ENCODE measurements around the gene HOXB3.

The HOXB3 gene

DNA sequence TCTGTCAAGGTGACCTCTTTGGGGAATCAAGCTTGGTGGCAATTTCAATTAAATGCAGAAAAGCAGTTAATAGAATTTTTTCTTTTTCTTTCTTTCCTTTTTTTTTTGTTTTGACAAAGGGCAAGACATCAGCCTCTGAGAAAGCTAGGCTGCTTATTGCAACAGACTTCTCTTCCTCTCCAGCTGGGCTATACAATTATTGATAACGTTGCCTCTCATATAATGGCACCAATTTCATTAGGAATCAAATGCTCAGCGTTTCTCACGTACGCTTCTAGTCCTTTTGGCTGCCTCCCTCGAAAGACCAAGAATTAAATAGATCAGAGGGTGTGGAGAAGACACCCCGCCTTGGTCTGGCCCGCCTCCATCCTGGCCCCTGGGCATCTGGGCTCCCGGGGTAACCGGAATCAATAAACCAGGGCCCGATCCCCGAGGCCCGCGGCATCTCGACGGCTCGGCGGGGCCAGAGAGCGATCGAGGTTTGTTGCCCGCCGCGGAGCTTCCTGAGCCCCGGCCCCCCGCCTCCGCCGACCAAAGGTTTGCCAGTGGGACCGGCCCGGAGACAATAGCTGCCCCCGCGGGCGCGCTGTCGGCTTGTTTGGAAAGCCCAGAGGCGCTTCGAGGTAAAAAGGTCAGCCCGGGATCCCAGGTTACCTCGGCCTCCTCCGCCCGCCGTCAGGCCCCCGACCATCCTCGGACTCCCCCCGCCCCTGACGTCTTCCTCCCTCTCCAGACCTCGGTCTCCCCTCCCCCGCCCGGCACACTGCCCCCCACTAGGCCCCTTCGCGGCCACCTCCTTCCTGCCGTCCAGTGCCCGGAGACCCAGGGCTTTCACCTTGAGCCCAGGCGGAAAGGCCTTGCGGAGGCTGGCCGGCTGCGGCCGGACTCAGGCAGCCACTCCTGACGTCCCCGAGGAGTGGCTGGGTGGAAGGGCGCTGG, 63.2 kb downstream of the HOXB3 start:
- Mint-ChIP-seq H3K4me3 (no peak overlapping the region), H3K4me1 (peaks cover 3% of the 10 kb centered on the region), H3K27ac (no peak overlapping the region), H3K27me3 (peaks cover 100% of the 10 kb centered on the region), H3K36me3 (no peaks in the 10 kb centered on the region), H3K9me3 (no peaks in the 10 kb centered on the region)
- no peak for DNase-seq
- CTCF ChIA-PET, result no interaction called here

DNA sequence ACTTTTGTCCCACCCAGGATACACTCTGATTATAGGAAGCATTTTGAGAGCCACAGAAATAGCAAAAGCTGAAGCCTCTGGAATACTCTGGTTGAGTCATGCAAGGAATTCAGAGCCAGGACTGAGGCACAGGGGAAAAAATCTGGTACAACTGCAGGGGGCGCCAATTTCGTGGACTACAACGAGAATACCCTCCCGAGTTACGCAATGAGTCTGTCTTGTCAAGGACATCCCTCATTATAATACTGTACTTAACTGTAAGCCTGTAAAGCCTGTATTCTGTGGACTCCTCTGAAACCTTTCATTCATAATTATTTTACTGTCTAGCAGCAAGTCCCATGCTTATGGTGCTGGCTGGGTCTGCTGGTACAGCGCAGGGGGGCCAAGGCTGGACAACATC, 67.0 kb downstream of the HOXB3 start:
- peaks cover 95% of the 10 kb centered on the region for H3K27me3 Mint-ChIP-seq
- H3K4me1 Mint-ChIP-seq, result peaks cover 24% of the 10 kb centered on the region
- no peak overlapping the region for H3K4me3 Mint-ChIP-seq

DNA sequence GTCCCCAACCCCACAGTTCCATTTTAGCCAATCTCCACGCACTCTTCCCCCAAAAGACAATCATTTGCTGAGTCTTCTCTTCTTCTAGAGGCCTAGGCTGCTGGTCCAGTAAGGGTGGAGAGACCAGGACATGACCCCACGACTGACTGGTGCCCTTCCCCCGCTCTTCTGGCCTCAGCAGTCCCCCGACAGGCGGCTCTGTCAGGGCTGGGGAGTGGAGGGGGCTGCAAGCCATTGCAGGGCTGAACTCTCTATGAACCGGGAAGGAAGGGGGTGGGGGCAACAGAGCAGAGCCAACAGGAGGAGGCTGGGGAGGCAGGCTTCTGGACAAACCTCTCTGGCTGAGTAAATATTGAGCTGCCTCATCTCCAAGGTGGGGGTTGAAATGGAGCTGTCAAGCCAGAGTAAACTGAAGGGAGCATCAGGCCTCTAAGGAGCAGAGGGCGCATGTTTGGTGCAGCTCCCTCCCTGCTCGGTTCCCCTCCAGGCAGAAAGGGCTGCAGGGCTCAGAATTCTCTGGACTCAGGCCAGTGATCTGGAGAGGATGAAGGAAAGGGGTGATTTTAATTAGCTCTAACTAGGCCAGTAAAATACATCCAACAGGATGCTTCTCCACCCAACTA, 67.9 kb downstream of the HOXB3 start:
- Mint-ChIP-seq H3K4me3 (no peak overlapping the region), H3K4me1 (peaks cover 26% of the 10 kb centered on the region), H3K36me3 (no peaks in the 10 kb centered on the region), H3K9me3 (no peaks in the 10 kb centered on the region), H3K27me3 (peaks cover 95% of the 10 kb centered on the region), H3K27ac (no peak overlapping the region)
- CTCF ChIA-PET, result interaction anchor here (1.1 to 2.6 kb wide), 3 partner anchors 9 to 172 kb away, joined by 3 to 6 read pairs (median 4); no protein-coding TSS in a partner anchor
- no peak for DNase-seq

More for the DNA sequence above, 67.0 kb downstream of the HOXB3 start:
- Mint-ChIP-seq H3K27ac (no peak overlapping the region), H3K9me3 (no peaks in the 10 kb centered on the region), H3K36me3 (no peaks in the 10 kb centered on the region)
- CTCF ChIA-PET, result interaction anchor here (0.7 to 2.6 kb wide), 4 partner anchors 10 to 215 kb away, joined by 3 to 6 read pairs (median 4); no protein-coding TSS in a partner anchor
- no peak for DNase-seq

DNA sequence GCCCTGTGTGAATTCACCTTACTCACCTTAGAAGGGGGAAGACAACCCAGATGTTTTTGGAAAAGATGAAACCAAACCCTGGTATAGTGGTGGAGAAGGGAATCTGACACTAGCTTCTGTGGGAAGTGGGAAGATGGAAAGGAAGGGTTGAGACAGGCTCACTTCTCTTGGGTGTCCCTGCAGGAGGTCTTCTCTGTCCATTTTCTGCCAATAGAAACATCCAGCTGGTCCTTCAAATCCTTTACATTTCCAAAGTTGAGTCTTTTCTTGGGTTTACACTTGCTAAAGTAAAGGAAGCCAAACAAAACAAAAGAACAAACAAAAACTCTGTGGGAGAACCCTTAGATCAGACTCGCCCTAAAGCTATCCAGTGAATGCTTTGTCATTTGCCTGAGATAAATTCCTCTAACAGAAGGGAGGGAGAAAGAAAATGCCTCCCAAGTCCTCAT, 69.4 kb downstream of the HOXB3 start:
- Mint-ChIP-seq H3K9me3 (no peaks in the 10 kb centered on the region), H3K36me3 (no peaks in the 10 kb centered on the region), H3K4me3 (no peak overlapping the region), H3K27me3 (peaks cover 95% of the 10 kb centered on the region), H3K4me1 (peaks cover 28% of the 10 kb centered on the region), H3K27ac (no peak overlapping the region)
- no peak for DNase-seq
- CTCF ChIA-PET, result no interaction called here

DNA sequence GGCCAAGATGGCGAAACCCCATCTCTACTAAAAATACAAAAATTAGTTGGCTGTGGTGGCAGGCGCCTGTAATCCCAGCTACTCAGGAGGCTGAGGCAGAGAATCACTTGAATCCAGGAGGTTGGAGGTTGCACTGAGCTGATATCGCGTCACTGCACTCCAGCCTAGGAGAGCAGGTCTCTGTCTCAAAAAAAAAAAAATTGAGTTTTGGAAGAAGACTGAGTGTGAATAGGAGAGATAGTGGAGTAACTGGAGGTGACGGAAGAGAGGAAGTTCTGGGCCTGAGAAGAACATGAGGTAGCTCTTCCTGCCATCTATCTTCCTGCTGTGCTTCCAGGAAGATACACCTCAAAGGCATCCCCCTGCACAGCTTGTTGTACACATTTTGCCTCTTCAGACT, 70.6 kb downstream of the HOXB3 start:
- H3K36me3 Mint-ChIP-seq, result no peaks in the 10 kb centered on the region
- no peak overlapping the region for H3K4me3 Mint-ChIP-seq
- CTCF ChIA-PET, result interaction anchor here (2.0 kb wide), 1 partner anchor 27 kb away, joined by 5 read pairs; no protein-coding TSS in a partner anchor
- no peak for DNase-seq
- H3K9me3 Mint-ChIP-seq, result no peaks in the 10 kb centered on the region
- peak overlapping the region; percentile 28 for H3K27ac Mint-ChIP-seq
- H3K27me3 Mint-ChIP-seq, result peaks cover 95% of the 10 kb centered on the region
- peaks cover 37% of the 10 kb centered on the region for H3K4me1 Mint-ChIP-seq

DNA sequence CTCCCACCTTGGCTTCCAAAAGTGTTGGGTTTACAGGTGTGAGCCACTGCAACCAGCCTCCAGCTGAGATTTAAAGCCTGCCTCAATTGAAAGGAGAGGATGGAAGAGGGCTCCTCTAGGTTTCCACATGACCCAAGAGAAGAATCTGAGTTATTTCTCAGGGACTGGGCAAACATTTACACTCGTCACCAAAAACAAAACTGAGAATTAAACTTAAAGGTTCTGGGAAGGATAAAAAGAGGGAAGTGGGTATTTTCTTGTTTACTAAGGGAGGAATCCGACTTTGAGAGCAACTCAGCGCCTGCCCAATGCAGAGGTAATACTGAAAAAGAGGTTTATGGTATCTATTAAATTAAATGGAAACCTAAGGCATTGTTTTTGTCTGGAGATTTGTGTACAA, 72.6 kb downstream of the HOXB3 start:
- peaks cover 57% of the 10 kb centered on the region for H3K4me1 Mint-ChIP-seq
- H3K4me3 Mint-ChIP-seq, result no peak overlapping the region
- H3K9me3 Mint-ChIP-seq, result no peaks in the 10 kb centered on the region
- H3K36me3 Mint-ChIP-seq, result no peaks in the 10 kb centered on the region
- no peak overlapping the region for H3K27ac Mint-ChIP-seq
- CTCF ChIA-PET, result no interaction called here
- DNase-seq, result no peak
- H3K27me3 Mint-ChIP-seq, result peaks cover 83% of the 10 kb centered on the region

DNA sequence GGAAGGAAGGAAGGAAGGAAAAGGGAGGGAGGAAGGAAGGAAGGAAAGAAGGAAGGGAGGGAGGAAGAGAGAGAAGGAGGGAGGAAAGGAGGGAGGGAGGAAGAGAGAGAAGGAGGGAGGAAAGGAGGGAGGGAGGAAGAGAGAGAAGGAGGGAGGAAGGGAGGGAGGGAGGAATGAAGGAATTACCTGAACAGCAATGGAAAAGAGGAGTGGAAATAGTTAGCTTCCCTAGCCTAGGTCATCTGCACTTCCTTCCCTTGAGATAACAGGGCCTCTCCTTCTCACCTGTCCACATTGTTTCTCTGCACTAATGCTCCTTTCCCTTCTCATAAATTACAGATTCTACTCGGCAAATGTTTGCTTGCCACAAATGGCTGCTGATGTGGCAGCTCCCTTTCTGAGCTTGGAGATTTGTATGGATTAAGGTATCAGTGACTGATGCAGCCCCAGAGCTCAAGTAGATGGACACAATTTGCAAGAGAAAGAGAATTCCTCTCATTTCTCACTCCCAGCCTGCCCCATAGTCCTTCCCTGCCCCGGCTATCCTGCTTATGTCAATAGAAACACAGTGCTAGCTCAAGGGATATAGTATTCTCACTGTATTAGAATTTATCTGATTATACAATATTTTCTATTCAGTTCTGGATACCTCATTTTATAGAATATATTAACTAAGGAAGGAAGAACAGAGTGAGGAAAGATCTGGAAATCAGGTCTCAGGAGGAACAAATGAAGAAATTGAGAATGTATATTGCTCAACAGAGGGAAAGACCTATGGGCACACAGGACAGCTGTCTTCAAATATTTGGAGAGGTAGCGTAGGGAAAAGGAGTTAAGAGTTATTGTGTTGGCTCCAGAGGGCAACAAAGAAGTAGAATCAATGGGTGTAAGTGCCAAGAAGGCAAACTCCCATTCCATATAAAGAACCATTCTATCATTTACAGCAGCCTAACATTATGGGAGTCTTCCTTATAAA, 73.8 kb downstream of the HOXB3 start:
- DNase-seq, result no peak
- H3K9me3 Mint-ChIP-seq, result no peaks in the 10 kb centered on the region
- H3K4me1 Mint-ChIP-seq, result peaks cover 69% of the 10 kb centered on the region
- H3K4me3 Mint-ChIP-seq, result no peak overlapping the region
- CTCF ChIA-PET, result no interaction called here
- peaks cover 76% of the 10 kb centered on the region for H3K27me3 Mint-ChIP-seq
- no peaks in the 10 kb centered on the region for H3K36me3 Mint-ChIP-seq
- no peak overlapping the region for H3K27ac Mint-ChIP-seq

DNA sequence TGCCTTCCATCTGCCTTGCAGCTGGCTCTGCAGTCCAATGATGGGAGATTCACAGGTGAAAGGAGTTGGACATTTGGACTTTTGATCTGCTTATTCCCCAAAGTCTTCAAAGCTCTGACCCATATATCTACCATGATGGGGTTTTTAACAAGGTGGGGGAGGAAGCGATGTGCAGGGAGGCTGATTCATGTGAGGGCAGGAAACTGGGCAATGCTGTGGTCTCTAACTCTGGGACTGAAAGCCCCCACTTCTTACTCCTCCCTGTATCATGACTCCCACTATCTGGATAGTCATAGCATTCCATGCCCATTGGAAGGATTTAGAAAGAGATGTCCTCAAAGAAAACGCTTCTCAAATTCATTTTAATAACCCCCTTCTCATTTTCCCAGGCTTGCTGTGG, 75.6 kb downstream of the HOXB3 start:
- Mint-ChIP-seq H3K27ac (peak overlapping the region; percentile 19), H3K9me3 (no peaks in the 10 kb centered on the region), H3K4me1 (peaks cover 66% of the 10 kb centered on the region), H3K36me3 (no peaks in the 10 kb centered on the region), H3K4me3 (no peak overlapping the region), H3K27me3 (peaks cover 58% of the 10 kb centered on the region)
- no peak for DNase-seq
- CTCF ChIA-PET, result no interaction called here

DNA sequence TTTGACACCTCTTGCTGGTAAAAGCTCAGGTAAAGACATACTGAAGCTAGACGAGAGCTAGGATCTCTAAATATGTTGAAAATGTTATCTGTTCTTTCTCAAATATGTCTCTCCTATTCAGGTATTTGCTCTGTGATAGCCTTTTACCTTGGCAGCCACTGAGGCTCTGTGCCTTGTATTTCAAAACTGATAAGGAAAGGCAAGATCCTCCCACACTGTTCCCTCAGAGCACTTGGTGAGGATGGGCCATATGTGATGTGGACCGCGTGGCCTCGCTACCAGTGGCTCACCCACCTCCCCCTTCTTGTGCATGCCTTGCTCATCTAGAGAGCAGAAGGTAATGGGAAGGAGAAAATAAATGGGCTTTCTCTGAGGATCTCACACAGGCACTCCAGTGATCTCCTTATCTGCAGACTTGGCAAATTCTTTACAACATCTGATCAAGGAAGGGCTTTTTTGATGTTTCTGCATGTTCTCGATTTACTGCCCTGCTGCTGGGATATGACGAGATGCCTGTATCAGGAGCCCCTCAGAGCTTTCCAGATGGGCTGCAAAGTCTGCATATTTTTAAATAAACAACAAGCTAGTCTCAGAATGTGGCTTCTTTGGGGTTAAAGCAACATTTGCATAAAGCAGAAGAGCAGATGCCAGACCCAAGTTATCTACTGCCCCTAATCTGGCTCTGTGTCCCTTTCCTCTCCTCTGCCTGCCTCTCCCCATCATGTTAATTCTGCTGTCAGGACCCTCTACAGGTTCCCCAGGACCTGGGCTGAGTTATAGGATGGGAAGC, 76.2 kb downstream of the HOXB3 start:
- H3K36me3 Mint-ChIP-seq, result peaks cover 2% of the 10 kb centered on the region

DNA sequence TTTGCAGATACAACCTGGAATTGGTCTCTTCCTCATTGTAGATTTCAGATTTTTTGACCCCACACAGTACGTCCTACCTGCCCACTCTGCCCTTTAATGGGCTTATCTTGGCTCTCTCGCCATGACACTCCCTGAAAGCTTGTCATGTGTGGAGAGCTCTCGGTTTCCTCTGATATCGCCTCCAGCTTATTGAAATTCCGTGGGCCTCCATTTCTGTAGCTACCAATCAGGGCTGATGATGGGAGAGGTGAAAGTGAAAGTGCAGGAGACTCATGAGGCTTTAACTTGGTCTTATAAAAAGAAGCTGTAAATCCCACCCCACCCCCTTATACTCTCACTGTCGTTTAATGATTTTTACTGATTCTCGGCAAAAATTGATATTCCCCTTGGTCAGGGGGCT, 76.9 kb downstream of the HOXB3 start:
- DNase-seq, result peak; percentile 58
- Mint-ChIP-seq H3K9me3 (no peaks in the 10 kb centered on the region), H3K4me3 (peak overlapping the region; percentile 59), H3K27me3 (peaks cover 45% of the 10 kb centered on the region), H3K4me1 (peaks cover 64% of the 10 kb centered on the region), H3K27ac (peak overlapping the region; percentile 81), H3K36me3 (peaks cover 2% of the 10 kb centered on the region)
- CTCF ChIA-PET, result interaction anchor here (1.3 to 1.5 kb wide), 3 partner anchors 10 to 21 kb away, joined by 3 to 5 read pairs (median 4); no protein-coding TSS in a partner anchor

More for the DNA sequence above, 76.2 kb downstream of the HOXB3 start:
- H3K9me3 Mint-ChIP-seq, result no peaks in the 10 kb centered on the region
- CTCF ChIA-PET, result interaction anchor here (1.3 to 1.5 kb wide), 3 partner anchors 9 to 22 kb away, joined by 3 to 5 read pairs (median 4); no protein-coding TSS in a partner anchor
- H3K4me3 Mint-ChIP-seq, result no peak overlapping the region
- H3K4me1 Mint-ChIP-seq, result peaks cover 62% of the 10 kb centered on the region
- H3K27ac Mint-ChIP-seq, result peak overlapping the region; percentile 81
- H3K27me3 Mint-ChIP-seq, result peaks cover 52% of the 10 kb centered on the region
- DNase-seq, result no peak

DNA sequence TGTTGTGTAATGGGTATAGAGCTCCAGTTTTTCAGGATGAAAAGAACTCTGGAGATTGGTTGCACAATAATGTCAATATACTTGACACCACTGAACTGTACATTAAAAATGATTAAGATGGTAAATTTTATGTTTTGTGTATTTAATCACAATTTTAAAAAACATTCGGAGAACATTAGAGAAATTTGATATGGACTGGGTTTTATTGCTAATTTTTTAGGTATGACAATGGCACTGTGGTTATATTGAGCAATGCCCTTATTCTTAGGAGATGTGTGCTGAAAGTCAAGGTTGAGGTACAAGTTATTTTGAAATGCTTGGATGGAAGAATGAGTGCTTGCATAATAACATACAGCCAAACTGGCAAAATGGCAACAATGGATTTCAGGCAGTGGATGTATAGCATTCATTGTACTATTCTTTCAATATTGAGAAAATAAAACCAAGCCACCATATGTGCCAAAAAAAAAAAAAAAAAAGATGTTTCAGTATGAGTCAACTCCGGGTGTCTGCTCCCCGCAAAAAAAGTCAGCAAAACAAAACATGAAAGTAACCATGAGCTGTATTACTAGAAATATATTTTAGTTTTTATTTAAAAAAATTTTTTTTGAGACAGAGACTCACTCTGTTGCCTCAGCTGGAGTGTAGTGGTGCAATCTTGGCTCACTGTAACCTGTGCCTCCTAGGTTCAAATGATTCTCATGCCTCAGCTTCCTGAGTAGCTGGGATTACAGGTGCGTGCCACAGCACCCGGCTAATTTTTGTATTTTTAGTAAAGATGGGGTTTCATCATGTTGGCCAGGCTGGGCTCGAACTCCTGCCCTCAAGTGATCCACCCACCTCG, 79.1 kb downstream of the HOXB3 start:
- CTCF ChIA-PET, result interaction anchor here (0.6 to 1.0 kb wide), 5 partner anchors 13 to 265 kb away, joined by 3 read pairs; no protein-coding TSS in a partner anchor
- DNase-seq, result peak; percentile 73
- Mint-ChIP-seq H3K27ac (peak overlapping the region; percentile 94), H3K4me1 (peaks cover 73% of the 10 kb centered on the region), H3K27me3 (peaks cover 37% of the 10 kb centered on the region), H3K36me3 (peaks cover 2% of the 10 kb centered on the region), H3K4me3 (no peak overlapping the region), H3K9me3 (no peaks in the 10 kb centered on the region)

DNA sequence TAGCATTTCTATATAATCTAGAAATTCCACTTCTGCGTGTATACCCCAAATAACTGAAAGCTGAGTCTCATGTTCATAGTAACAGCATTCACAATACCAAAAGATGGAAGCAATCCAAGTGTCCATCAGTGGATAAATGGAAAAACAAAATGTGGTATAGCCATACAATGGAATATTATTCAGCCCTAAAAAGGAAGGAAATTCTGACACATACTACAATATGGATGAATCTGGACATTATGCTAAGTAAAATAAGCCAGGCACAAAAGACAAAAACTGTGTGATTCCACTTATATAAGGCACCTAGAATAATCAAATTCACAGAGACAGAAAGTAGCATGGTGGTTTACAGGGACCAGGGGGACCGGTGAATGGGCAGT, 79.7 kb downstream of the HOXB3 start:
- peak overlapping the region; percentile 94 for H3K27ac Mint-ChIP-seq
- no peak for DNase-seq
- H3K4me1 Mint-ChIP-seq, result peaks cover 79% of the 10 kb centered on the region
- peaks cover 31% of the 10 kb centered on the region for H3K27me3 Mint-ChIP-seq
- no peaks in the 10 kb centered on the region for H3K9me3 Mint-ChIP-seq
- H3K36me3 Mint-ChIP-seq, result peaks cover 2% of the 10 kb centered on the region
- H3K4me3 Mint-ChIP-seq, result no peak overlapping the region
- CTCF ChIA-PET, result interaction anchor here (1.0 kb wide), 2 partner anchors 13 to 17 kb away, joined by 3 read pairs; no protein-coding TSS in a partner anchor
